Activated CD4-positive, alpha-beta memory T cell treated with anti-CD3 and anti-CD28 coated beads, Interleukin-2, amount 10 ng/mL, durations not matched to agents 7 days and 5 days (primary cell): ENCODE measurements around the gene ULBP2. TPM values are rescaled to one million over a fixed set of nuclear protein-coding genes. Genes with fewer than 3 reads are reported as not detected.
"Not testable (repeated sequence)": the region's sequence is repeated elsewhere in the genome, so short reads cannot be mapped to it uniquely, and the experiment has no call there.

ENCODE experiments used
- CTCF ChIA-PET: fragments of 350-600 bp; sonication (Branson Sonifier 250); formaldehyde crosslinking; loops from one replicate; lab custom pipeline; 2021; ENCODE audit warnings: antibody characterized with exemption, inconsistent platforms; lab: Charles Lee
- POLR2A ChIA-PET: fragments of 350-600 bp; sonication (Branson Sonifier 250); formaldehyde crosslinking; loops from one replicate; lab custom pipeline; 2021; ENCODE audit warnings: antibody characterized with exemption; lab: Charles Lee
- DNase-seq: peaks from one replicate; pipeline ENCODE4 v3.0.0-alpha.2; 2020
- H3K27ac Mint-ChIP-seq: one replicate; pipeline ENCODE4 v1.8.0; 2021; ENCODE audit warnings: mild to moderate bottlenecking, mixed read lengths
- H3K27me3 Mint-ChIP-seq: one replicate; pipeline ENCODE4 v1.8.0; 2021; ENCODE audit warnings: mixed read lengths
- H3K36me3 Mint-ChIP-seq: one replicate; pipeline ENCODE4 v1.8.0; 2021; ENCODE audit warnings: low read depth, mixed read lengths
- H3K4me1 Mint-ChIP-seq: one replicate; pipeline ENCODE4 v1.8.0; 2021; ENCODE audit warnings: mixed read lengths
- H3K4me3 Mint-ChIP-seq: one replicate; pipeline ENCODE4 v1.8.0; 2021; ENCODE audit warnings: mild to moderate bottlenecking, mixed read lengths
- H3K9me3 Mint-ChIP-seq: one replicate; pipeline ENCODE4 v1.8.0; 2021; ENCODE audit warnings: mixed read lengths
- total RNA-seq, 2 experiments: library from RNA; stranded (reverse); gene quantifications; one replicate each; pipeline ENCODE4 v1.2.3, GENCODE V29; 2021

ULBP2 gene
- total RNA-seq, 2 experiments from 2014 or later = 1.5 to 1.8 TPM

GRCh38 chr6:149951096-149951495, 9.3 kb downstream of the ULBP2 start:
- CTCF ChIA-PET = interaction anchor here (1.7 kb wide), 1 partner anchor 66 kb away, joined by 7 read pairs; no protein-coding TSS in a partner anchor
- Mint-ChIP-seq H3K27ac (no peak overlapping the region), H3K4me1 (peaks cover 11% of the 10 kb centered on the region), H3K36me3 (no peaks in the 10 kb centered on the region), H3K9me3 (no peaks in the 10 kb centered on the region), H3K4me3 (no peak overlapping the region), H3K27me3 (peaks cover 76% of the 10 kb centered on the region)
- DNase-seq = no peak
- POLR2A ChIA-PET = no interaction called here

GRCh38 chr6:149951626-149952025, 9.8 kb downstream of the ULBP2 start:
- Mint-ChIP-seq H3K36me3 (no peaks in the 10 kb centered on the region), H3K4me1 (peaks cover 11% of the 10 kb centered on the region), H3K27ac (no peak overlapping the region), H3K4me3 (no peak overlapping the region), H3K9me3 (no peaks in the 10 kb centered on the region), H3K27me3 (peaks cover 75% of the 10 kb centered on the region)
- ChIA-PET POLR2A (no interaction called here), CTCF (interaction anchor here (1.3 to 1.7 kb wide), 2 partner anchors 10 to 65 kb away, joined by 4 to 7 read pairs; no protein-coding TSS in a partner anchor)
- DNase-seq = no peak

- H3K4me3 Mint-ChIP-seq, DNase-seq, H3K27ac Mint-ChIP-seq, H3K36me3 Mint-ChIP-seq, H3K9me3 Mint-ChIP-seq, CTCF ChIA-PET: not testable (repeated sequence)
- Mint-ChIP-seq H3K4me1 (peaks cover 11% of the 10 kb centered on the region), H3K27me3 (peaks cover 76% of the 10 kb centered on the region)
- POLR2A ChIA-PET = interaction anchor here (1.0 kb wide), 1 partner anchor 37 kb away, joined by 3 read pairs; no protein-coding TSS in a partner anchor
Measured at GRCh38 chr6:149953390-149953789, 11.6 kb downstream of the ULBP2 start.

GRCh38 chr6:149953934-149954327, 12.1 kb downstream of the ULBP2 start:
- POLR2A ChIA-PET = interaction anchor here (1.0 kb wide), 1 partner anchor 36 kb away, joined by 3 read pairs; no protein-coding TSS in a partner anchor
- H3K4me3 Mint-ChIP-seq, CTCF ChIA-PET, H3K27ac Mint-ChIP-seq, H3K36me3 Mint-ChIP-seq, DNase-seq, H3K9me3 Mint-ChIP-seq: not testable (repeated sequence)
- Mint-ChIP-seq H3K4me1 (peaks cover 11% of the 10 kb centered on the region), H3K27me3 (peaks cover 74% of the 10 kb centered on the region)

GRCh38 chr6:149954328-149954983, 12.6 kb downstream of the ULBP2 start:
- Mint-ChIP-seq H3K4me1 (peaks cover 11% of the 10 kb centered on the region), H3K27me3 (peaks cover 78% of the 10 kb centered on the region)
- H3K9me3 Mint-ChIP-seq, H3K4me3 Mint-ChIP-seq, DNase-seq, CTCF ChIA-PET, H3K36me3 Mint-ChIP-seq, H3K27ac Mint-ChIP-seq, POLR2A ChIA-PET: not testable (repeated sequence)

- Mint-ChIP-seq H3K4me1 (peaks cover 11% of the 10 kb centered on the region), H3K27me3 (peaks cover 77% of the 10 kb centered on the region)
- H3K27ac Mint-ChIP-seq, POLR2A ChIA-PET, CTCF ChIA-PET, DNase-seq, H3K4me3 Mint-ChIP-seq, H3K9me3 Mint-ChIP-seq, H3K36me3 Mint-ChIP-seq: not testable (repeated sequence)
Measured at GRCh38 chr6:149954984-149955653, 13.3 kb downstream of the ULBP2 start.

GRCh38 chr6:149955654-149956317, 14.0 kb downstream of the ULBP2 start:
- DNase-seq, POLR2A ChIA-PET, H3K27ac Mint-ChIP-seq, H3K9me3 Mint-ChIP-seq, H3K36me3 Mint-ChIP-seq, H3K4me3 Mint-ChIP-seq: not testable (repeated sequence)
- CTCF ChIA-PET = interaction anchor here (1.1 kb wide), 1 partner anchor 36 kb away, joined by 3 read pairs; no protein-coding TSS in a partner anchor
- H3K27me3 Mint-ChIP-seq = peaks cover 73% of the 10 kb centered on the region
- peaks cover 11% of the 10 kb centered on the region for H3K4me1 Mint-ChIP-seq

- POLR2A ChIA-PET, DNase-seq, CTCF ChIA-PET, H3K4me3 Mint-ChIP-seq, H3K27ac Mint-ChIP-seq, H3K9me3 Mint-ChIP-seq, H3K36me3 Mint-ChIP-seq: not testable (repeated sequence)
- H3K4me1 Mint-ChIP-seq = peaks cover 17% of the 10 kb centered on the region
- H3K27me3 Mint-ChIP-seq = peaks cover 62% of the 10 kb centered on the region
Measured at GRCh38 chr6:149958124-149958523, 16.3 kb downstream of the ULBP2 start.

GRCh38 chr6:149959806-149960205, 18.0 kb downstream of the ULBP2 start:
- CTCF ChIA-PET = interaction anchor here (1.3 to 1.7 kb wide), 2 partner anchors 47 to 57 kb away, joined by 5 read pairs; no protein-coding TSS in a partner anchor
- H3K27ac Mint-ChIP-seq, H3K4me3 Mint-ChIP-seq, DNase-seq, H3K9me3 Mint-ChIP-seq, H3K36me3 Mint-ChIP-seq, POLR2A ChIA-PET: not testable (repeated sequence)
- peaks cover 23% of the 10 kb centered on the region for H3K4me1 Mint-ChIP-seq
- peaks cover 70% of the 10 kb centered on the region for H3K27me3 Mint-ChIP-seq

- Mint-ChIP-seq H3K9me3 (no peaks in the 10 kb centered on the region), H3K27me3 (peaks cover 71% of the 10 kb centered on the region), H3K27ac (no peak overlapping the region), H3K4me1 (peaks cover 23% of the 10 kb centered on the region), H3K36me3 (peaks cover 7% of the 10 kb centered on the region), H3K4me3 (no peak overlapping the region)
- no peak for DNase-seq
- ChIA-PET CTCF (interaction anchor here (1.3 to 1.7 kb wide), 2 partner anchors 46 to 57 kb away, joined by 5 read pairs; no protein-coding TSS in a partner anchor), POLR2A (no interaction called here)
Measured at GRCh38 chr6:149960488-149960887, 18.7 kb downstream of the ULBP2 start.

- Mint-ChIP-seq H3K4me1 (peaks cover 26% of the 10 kb centered on the region), H3K27ac (no peak overlapping the region), H3K36me3 (peaks cover 7% of the 10 kb centered on the region), H3K27me3 (peaks cover 68% of the 10 kb centered on the region), H3K4me3 (no peak overlapping the region), H3K9me3 (no peaks in the 10 kb centered on the region)
- DNase-seq = peak; percentile 45
- POLR2A ChIA-PET = interaction anchor here (1.0 kb wide), 1 partner anchor 29 kb away, joined by 3 read pairs; no protein-coding TSS in a partner anchor
- CTCF ChIA-PET = interaction anchor here (1.0 to 2.1 kb wide), 4 partner anchors 10 to 120 kb away, joined by 3 to 4 read pairs (median 4); no protein-coding TSS in a partner anchor
Measured at GRCh38 chr6:149961728-149962425, 20.1 kb downstream of the ULBP2 start.

GRCh38 chr6:149962461-149963211, 20.8 kb downstream of the ULBP2 start:
- H3K27me3 Mint-ChIP-seq = peaks cover 73% of the 10 kb centered on the region
- DNase-seq = peak; percentile 14
- peak overlapping the region; percentile 81 for H3K4me3 Mint-ChIP-seq
- peaks cover 7% of the 10 kb centered on the region for H3K36me3 Mint-ChIP-seq
- peak overlapping the region; percentile 64 for H3K27ac Mint-ChIP-seq
- ChIA-PET POLR2A (no interaction called here), CTCF (interaction anchor here (1.0 to 2.1 kb wide), 2 partner anchors 54 to 119 kb away, joined by 3 to 4 read pairs; no protein-coding TSS in a partner anchor)
- H3K4me1 Mint-ChIP-seq = peaks cover 26% of the 10 kb centered on the region
- no peaks in the 10 kb centered on the region for H3K9me3 Mint-ChIP-seq
